Measurements from ENCODE around the gene STMP1. TPM values are rescaled to one million over a fixed set of nuclear protein-coding genes. Genes with fewer than 3 reads are reported as not detected.
"Not testable (repeated sequence)": the region's sequence is repeated elsewhere in the genome, so short reads cannot be mapped to it uniquely, and the experiment has no call there.

The STMP1 gene
- total RNA-seq, 4 donors from 2014 or later, result 15.7 to 18.7 (median 16.5) TPM

- no peak for DNase-seq (ENCODE audit: low spot score in 2 of 2)
- WGBS, 2 donors, result 89% methylated on average over 11 of the region's 11 CpGs
- H3K4me3 ChIP-seq (ENCODE audit: low read depth, poor library complexity, severe bottlenecking), result no peak overlapping the region
- intact Hi-C loops (cut with DNase I; ENCODE audit: low total_unique reads), result no loop called here
- TF ChIP-seq POLR2A (IDR thresholded peaks at IDR 0.05) (no peak), CTCF (IDR thresholded peaks at IDR 0.05) (no peak)
Measured at GRCh38 chr7:135666156-135666555, 3.8 kb downstream of the STMP1 start.

GRCh38 chr7:135666846-135667245 lies 4.5 kb downstream of the STMP1 start:
- no peak overlapping the region for H3K4me3 ChIP-seq (ENCODE audit: low read depth, poor library complexity, severe bottlenecking)
- DNase-seq (ENCODE audit: low spot score in 2 of 2), result no peak
- WGBS, 2 donors, result 81 to 82% methylated on average over 6 of the region's 6 CpGs
- TF ChIP-seq POLR2A (IDR thresholded peaks at IDR 0.05), result no peak
- intact Hi-C loops (cut with DNase I; ENCODE audit: low total_unique reads), result no loop called here

- DNase-seq (ENCODE audit: low spot score in 2 of 2); H3K4me3 ChIP-seq (ENCODE audit: low read depth, poor library complexity, severe bottlenecking); intact Hi-C loops (cut with DNase I; ENCODE audit: low total_unique reads): not testable (repeated sequence)
- 89 to 92% methylated on average over 1 of the region's 1 CpG for WGBS, 2 donors
Measured at GRCh38 chr7:135667626-135668025, 5.3 kb downstream of the STMP1 start.

- intact Hi-C loops (cut with DNase I; ENCODE audit: low total_unique reads); DNase-seq (ENCODE audit: low spot score in 2 of 2); H3K4me3 ChIP-seq (ENCODE audit: low read depth, poor library complexity, severe bottlenecking): not testable (repeated sequence)
- 57 to 60% methylated on average over 6 of the region's 6 CpGs for WGBS, 2 donors
Measured at GRCh38 chr7:135668852-135669395, 6.6 kb downstream of the STMP1 start.

GRCh38 chr7:135669774-135670173 lies 7.5 kb downstream of the STMP1 start:
- H3K4me3 ChIP-seq (ENCODE audit: low read depth, poor library complexity, severe bottlenecking), result no peak overlapping the region
- DNase-seq (ENCODE audit: low spot score in 2 of 2), result no peak
- WGBS, 2 donors, result 55 to 56% methylated on average over 1 of the region's 1 CpG
- intact Hi-C loops (cut with DNase I; ENCODE audit: low total_unique reads), result no loop called here
- TF ChIP-seq POLR2A (IDR thresholded peaks at IDR 0.05), result no peak
- TF ChIP-seq CTCF (IDR thresholded peaks at IDR 0.05), result no peak

- intact Hi-C loops (cut with DNase I; ENCODE audit: low total_unique reads), result no loop called here
- no peak overlapping the region for H3K4me3 ChIP-seq (ENCODE audit: low read depth, poor library complexity, severe bottlenecking)
Measured at GRCh38 chr7:135670179-135670578, 7.9 kb downstream of the STMP1 start.

More at GRCh38 chr7:135670179-135670578, 7.9 kb downstream of the STMP1 start:
- DNase-seq (ENCODE audit: low spot score in 2 of 2), result no peak
- 15 to 31% methylated on average over 1 of the region's 1 CpG for WGBS, 2 donors
- TF ChIP-seq CTCF (IDR thresholded peaks at IDR 0.05) (no peak), POLR2A (IDR thresholded peaks at IDR 0.05) (no peak)

Data from lower leg skin (tissue), 4 donors.